GM23248 (cell line): Measurements from ENCODE around the gene TMEM204.

Source experiments
- EZH2 ChIP-seq: fragments of 200-600 bp; sonication (generic); IDR thresholded peaks from 2 replicates; pipeline ENCODE4 v1.6.1; 2018; ENCODE audit warnings: antibody characterized with exemption, mild to moderate bottlenecking; ENCODE audit not compliant: insufficient read depth, poor library complexity, severe bottlenecking
- EZH2phosphoT487 ChIP-seq: fragments of 200-600 bp; sonication (generic); IDR thresholded peaks from 2 replicates; pipeline ENCODE4 v1.6.1; 2018; ENCODE audit warnings: antibody characterized with exemption, moderate library complexity, mild to moderate bottlenecking, low read depth; ENCODE audit not compliant: insufficient read depth

DNA sequence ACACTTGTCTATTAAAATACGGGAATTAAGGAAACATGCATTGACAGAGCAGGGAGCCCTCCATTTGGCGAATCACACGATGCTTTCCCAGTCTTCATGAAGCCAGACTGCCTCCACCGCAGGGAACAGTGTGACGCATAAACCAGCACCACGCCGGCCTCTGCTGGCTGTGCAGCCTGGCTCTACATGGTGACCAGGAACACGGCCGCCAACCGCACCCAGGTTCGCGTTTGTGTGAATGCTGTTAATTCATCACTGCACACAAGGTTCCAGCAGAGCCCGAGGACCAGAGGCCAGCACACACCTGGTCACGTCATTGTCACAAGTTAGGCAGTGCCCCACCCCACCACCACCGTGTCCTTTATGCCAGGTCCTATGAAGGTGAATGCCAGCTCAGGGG, 26.7 kb downstream of the TMEM204 start:
- TF ChIP-seq EZH2: no peak
- no peak for TF ChIP-seq EZH2phosphoT487
